Measurements from ENCODE around the gene BST1.

BST1 gene

GRCh38 chr4:15778289-15779241 is 75.7 kb downstream of the BST1 start, which contains the start of gene CD38:
Gene CD38, plus strand, starts transcription at chr4:15778328. Its CDS starts 87 bp downstream, at chr4:15778415.
- no peak within 1 kb of the TSS for H4K91ac ChIP-seq (ENCODE audit: low read length)
- H2BK15ac ChIP-seq (ENCODE audit: low read depth, poor library complexity, severe bottlenecking): no peak within 1 kb of the TSS
- peak within 1 kb of the TSS; percentile 75 for H3K9ac ChIP-seq (ENCODE audit: low read length)
- H3K4me2 ChIP-seq (ENCODE audit: low read length, poor library complexity, severe bottlenecking): peak within 1 kb of the TSS; percentile 100
- peak within 1 kb of the TSS; percentile 72 for H2AFZ ChIP-seq (ENCODE audit: low read depth, low read length)
- peak; percentile 59 for DNase-seq
- peak within 1 kb of the TSS in 1 of 2 experiments; percentile 74 for H3K23ac ChIP-seq (ENCODE audit: low read length in 2 of 2)
- H3K18ac ChIP-seq (ENCODE audit: low read depth in 1 of 2, low read length in 2 of 2): peak within 1 kb of the TSS in 1 of 2 experiments; percentile 87
- no peak within 1 kb of the TSS for H3K27ac ChIP-seq (ENCODE audit: low read length, poor library complexity, severe bottlenecking)
- no peak within 1 kb of the TSS for H2BK5ac ChIP-seq (ENCODE audit: low read depth, low read length, poor library complexity, severe bottlenecking)
- no peaks in the 10 kb centered on the region for H3K9me3 ChIP-seq (ENCODE audit: control insufficient read depth, low read length)
- no peak within 1 kb of the TSS for H3K4ac ChIP-seq (ENCODE audit: low read depth in 1 of 2, low read length in 2 of 2)
- no peak within 1 kb of the TSS for H2BK120ac ChIP-seq (ENCODE audit: low read depth, low read length)
- no peaks in the 10 kb centered on the region for H3K36me3 ChIP-seq (ENCODE audit: control insufficient read depth in 1 of 2, insufficient read depth in 2 of 2, low read depth in 1 of 2, low read length in 2 of 2)
- no peak within 1 kb of the TSS for H2AK5ac ChIP-seq (ENCODE audit: low read length, severe bottlenecking)
- H2BK12ac ChIP-seq (ENCODE audit: low read length in 2 of 2): peak within 1 kb of the TSS in 1 of 2 experiments; percentile 34
- H3K4me3 ChIP-seq (ENCODE audit: insufficient read depth in 1 of 2, low read depth in 1 of 2, low read length in 2 of 2): peak within 1 kb of the TSS; percentile 60 to 79
- H4K8ac ChIP-seq (ENCODE audit: low read length): no peak within 1 kb of the TSS
- WGBS: 2% methylated on average over 76 of the region's 76 CpGs
- peaks cover 8% of the 10 kb centered on the region for H3K4me1 ChIP-seq (ENCODE audit: control insufficient read depth, insufficient read depth, low read depth, low read length)
- peak within 1 kb of the TSS in 1 of 2 experiments; percentile 77 for H3K14ac ChIP-seq (ENCODE audit: low read length in 2 of 2)
- H3K79me1 ChIP-seq (replicated peaks; ENCODE audit: low read length, poor library complexity, severe bottlenecking): no peaks in the 10 kb centered on the region
- H3K27me3 ChIP-seq (ENCODE audit: control insufficient read depth in 1 of 2, insufficient read depth in 1 of 2, low read length in 2 of 2): peaks cover 31 to 43% of the 10 kb centered on the region in 2 experiments

DNA sequence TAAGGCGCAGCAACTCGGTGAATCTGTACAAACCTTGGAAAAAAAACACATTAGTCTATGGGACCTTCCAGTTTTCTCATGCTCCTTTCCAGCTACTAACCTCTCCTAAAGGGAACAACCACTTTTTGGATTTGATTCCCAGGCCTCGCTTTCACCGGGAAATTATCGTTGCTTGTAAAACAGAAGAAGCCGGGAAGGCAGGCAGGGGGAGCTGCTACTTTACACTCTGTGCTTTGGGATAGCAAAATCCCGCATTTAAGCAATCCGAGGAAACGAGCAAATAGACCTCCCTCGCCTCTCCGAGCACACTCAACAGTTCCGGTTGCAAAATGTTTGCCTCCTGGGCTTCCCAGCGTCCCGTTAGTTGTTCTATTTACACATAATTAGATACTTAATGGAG is 76.4 kb downstream of the BST1 start:
- Histone ChIP-seq H2BK120ac (ENCODE audit: low read depth, low read length) (no peak overlapping the region), H3K27me3 (ENCODE audit: control insufficient read depth in 1 of 2, insufficient read depth in 1 of 2, low read length in 2 of 2) (peaks cover 26 to 44% of the 10 kb centered on the region in 2 experiments), H3K27ac (ENCODE audit: low read length, poor library complexity, severe bottlenecking) (no peak overlapping the region), H4K91ac (ENCODE audit: low read length) (no peak overlapping the region), H3K4ac (ENCODE audit: low read depth in 1 of 2, low read length in 2 of 2) (no peak overlapping the region), H3K9ac (ENCODE audit: low read length) (peak overlapping the region; percentile 75), H2AK5ac (ENCODE audit: low read length, severe bottlenecking) (no peak overlapping the region), H3K4me1 (ENCODE audit: control insufficient read depth, insufficient read depth, low read depth, low read length) (peaks cover 8% of the 10 kb centered on the region), H3K18ac (ENCODE audit: low read depth in 1 of 2, low read length in 2 of 2) (no peak overlapping the region), H3K4me2 (ENCODE audit: low read length, poor library complexity, severe bottlenecking) (peak overlapping the region; percentile 100), H3K9me3 (ENCODE audit: control insufficient read depth, low read length) (no peaks in the 10 kb centered on the region), H2AFZ (ENCODE audit: low read depth, low read length) (no peak overlapping the region), H3K36me3 (ENCODE audit: control insufficient read depth in 1 of 2, insufficient read depth in 2 of 2, low read depth in 1 of 2, low read length in 2 of 2) (no peaks in the 10 kb centered on the region), H2BK5ac (ENCODE audit: low read depth, low read length, poor library complexity, severe bottlenecking) (no peak overlapping the region), H4K8ac (ENCODE audit: low read length) (no peak overlapping the region), H2BK12ac (ENCODE audit: low read length in 2 of 2) (no peak overlapping the region), H3K23ac (ENCODE audit: low read length in 2 of 2) (no peak overlapping the region), H3K14ac (ENCODE audit: low read length in 2 of 2) (no peak overlapping the region), H3K79me1 (replicated peaks; ENCODE audit: low read length, poor library complexity, severe bottlenecking) (no peaks in the 10 kb centered on the region), H3K4me3 (ENCODE audit: insufficient read depth in 1 of 2, low read depth in 1 of 2, low read length in 2 of 2) (peak overlapping the region in 1 of 2 experiments; percentile 79), H2BK15ac (ENCODE audit: low read depth, poor library complexity, severe bottlenecking) (no peak overlapping the region)
- 0% methylated on average over 9 of the region's 14 CpGs for WGBS
- peak; percentile 88 for DNase-seq

GRCh38 chr4:15779809-15780208 is 76.9 kb downstream of the BST1 start:
- H2AFZ ChIP-seq (ENCODE audit: low read depth, low read length): no peak overlapping the region
- peaks cover 24 to 44% of the 10 kb centered on the region in 2 experiments for H3K27me3 ChIP-seq (ENCODE audit: control insufficient read depth in 1 of 2, insufficient read depth in 1 of 2, low read length in 2 of 2)
- no peak overlapping the region for H2AK5ac ChIP-seq (ENCODE audit: low read length, severe bottlenecking)
- H3K36me3 ChIP-seq (ENCODE audit: control insufficient read depth in 1 of 2, insufficient read depth in 2 of 2, low read depth in 1 of 2, low read length in 2 of 2): no peaks in the 10 kb centered on the region
- H3K9ac ChIP-seq (ENCODE audit: low read length): peak overlapping the region; percentile 75
- H3K18ac ChIP-seq (ENCODE audit: low read depth in 1 of 2, low read length in 2 of 2): no peak overlapping the region
- H3K27ac ChIP-seq (ENCODE audit: low read length, poor library complexity, severe bottlenecking): no peak overlapping the region
- no peak overlapping the region for H2BK12ac ChIP-seq (ENCODE audit: low read length in 2 of 2)
- no peak overlapping the region for H2BK5ac ChIP-seq (ENCODE audit: low read depth, low read length, poor library complexity, severe bottlenecking)
- H3K4ac ChIP-seq (ENCODE audit: low read depth in 1 of 2, low read length in 2 of 2): no peak overlapping the region
- no peak overlapping the region for H2BK120ac ChIP-seq (ENCODE audit: low read depth, low read length)
- peak; percentile 12 for DNase-seq
- H3K23ac ChIP-seq (ENCODE audit: low read length in 2 of 2): no peak overlapping the region
- no peaks in the 10 kb centered on the region for H3K79me1 ChIP-seq (replicated peaks; ENCODE audit: low read length, poor library complexity, severe bottlenecking)
- H4K91ac ChIP-seq (ENCODE audit: low read length): no peak overlapping the region
- no peak overlapping the region for H3K14ac ChIP-seq (ENCODE audit: low read length in 2 of 2)
- no peaks in the 10 kb centered on the region for H3K9me3 ChIP-seq (ENCODE audit: control insufficient read depth, low read length)
- no peak overlapping the region for H3K4me2 ChIP-seq (ENCODE audit: low read length, poor library complexity, severe bottlenecking)
- no peak overlapping the region for H4K8ac ChIP-seq (ENCODE audit: low read length)
- peak overlapping the region in 1 of 2 experiments; percentile 79 for H3K4me3 ChIP-seq (ENCODE audit: insufficient read depth in 1 of 2, low read depth in 1 of 2, low read length in 2 of 2)
- H3K4me1 ChIP-seq (ENCODE audit: control insufficient read depth, insufficient read depth, low read depth, low read length): peaks cover 8% of the 10 kb centered on the region
- no peak overlapping the region for H2BK15ac ChIP-seq (ENCODE audit: low read depth, poor library complexity, severe bottlenecking)
- WGBS: no CpG with 5 or more reads among the region's 1 CpG

DNA sequence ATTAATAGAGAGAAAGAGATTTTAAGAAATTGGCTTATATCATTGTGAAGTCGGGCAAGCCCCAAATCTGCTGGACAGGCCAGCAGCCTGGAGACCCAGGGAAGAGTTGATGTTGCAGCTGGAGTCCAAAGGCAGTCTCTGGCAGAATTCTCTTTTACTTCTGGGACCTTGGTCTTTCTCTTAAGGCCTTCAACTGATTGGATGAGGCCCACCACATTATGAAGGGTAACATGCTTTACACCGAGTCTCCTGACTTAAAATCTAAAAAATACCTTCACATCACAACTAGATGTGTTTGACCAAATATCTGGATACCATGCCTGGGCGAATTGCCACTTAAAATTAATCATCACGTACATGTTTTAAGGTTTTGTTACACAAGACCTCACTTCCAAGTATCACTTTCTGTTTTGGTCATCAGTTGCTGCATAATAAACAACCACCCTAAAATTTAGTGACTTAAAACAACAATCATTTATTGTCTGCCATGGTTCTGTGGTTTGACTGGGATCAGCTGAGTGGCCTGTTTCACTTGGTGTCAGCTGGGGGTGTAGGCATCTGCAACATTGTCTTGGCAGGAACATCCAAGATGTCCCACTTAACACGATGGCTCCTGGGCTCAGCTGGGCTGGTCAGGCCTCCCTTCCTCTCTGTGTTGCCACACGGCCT is 78.7 kb downstream of the BST1 start:
- H3K9me3 ChIP-seq (ENCODE audit: control insufficient read depth, low read length): no peaks in the 10 kb centered on the region
- H3K27me3 ChIP-seq (ENCODE audit: control insufficient read depth in 1 of 2, insufficient read depth in 1 of 2, low read length in 2 of 2): peaks cover 24 to 40% of the 10 kb centered on the region in 2 experiments
- no peaks in the 10 kb centered on the region for H3K79me1 ChIP-seq (replicated peaks; ENCODE audit: low read length, poor library complexity, severe bottlenecking)
- H3K14ac ChIP-seq (ENCODE audit: low read length in 2 of 2): no peak overlapping the region
- no peak overlapping the region for H3K4me3 ChIP-seq (ENCODE audit: insufficient read depth in 1 of 2, low read depth in 1 of 2, low read length in 2 of 2)
- no peaks in the 10 kb centered on the region for H3K36me3 ChIP-seq (ENCODE audit: control insufficient read depth in 1 of 2, insufficient read depth in 2 of 2, low read depth in 1 of 2, low read length in 2 of 2)
- no peak overlapping the region for H4K8ac ChIP-seq (ENCODE audit: low read length)
- no peak overlapping the region for H4K91ac ChIP-seq (ENCODE audit: low read length)
- H3K9ac ChIP-seq (ENCODE audit: low read length): no peak overlapping the region
- H3K27ac ChIP-seq (ENCODE audit: low read length, poor library complexity, severe bottlenecking): no peak overlapping the region
- no peak for DNase-seq
- no peak overlapping the region for H3K18ac ChIP-seq (ENCODE audit: low read depth in 1 of 2, low read length in 2 of 2)
- no peak overlapping the region for H2AFZ ChIP-seq (ENCODE audit: low read depth, low read length)
- no peak overlapping the region for H2AK5ac ChIP-seq (ENCODE audit: low read length, severe bottlenecking)
- 88% methylated on average over 6 of the region's 6 CpGs for WGBS
- H3K4ac ChIP-seq (ENCODE audit: low read depth in 1 of 2, low read length in 2 of 2): no peak overlapping the region
- H2BK120ac ChIP-seq (ENCODE audit: low read depth, low read length): no peak overlapping the region
- H2BK5ac ChIP-seq (ENCODE audit: low read depth, low read length, poor library complexity, severe bottlenecking): no peak overlapping the region
- H3K4me2 ChIP-seq (ENCODE audit: low read length, poor library complexity, severe bottlenecking): no peak overlapping the region
- peaks cover 8% of the 10 kb centered on the region for H3K4me1 ChIP-seq (ENCODE audit: control insufficient read depth, insufficient read depth, low read depth, low read length)
- no peak overlapping the region for H3K23ac ChIP-seq (ENCODE audit: low read length in 2 of 2)
- no peak overlapping the region for H2BK12ac ChIP-seq (ENCODE audit: low read length in 2 of 2)
- H2BK15ac ChIP-seq (ENCODE audit: low read depth, poor library complexity, severe bottlenecking): no peak overlapping the region

Data from mesenchymal stem cell (in vitro differentiated cells and primary cell).